GM18868 (cell line): Measurements from ENCODE around the gene RBM14.
"Not testable (repeated sequence)": the region's sequence is repeated elsewhere in the genome, so short reads cannot be mapped to it uniquely, and the experiment has no call there.

ENCODE experiments used
- ATAC-seq: cut with Tn5 transposase; IDR thresholded peaks from one replicate; pipeline ENCODE4 v1.9.1; 2021; ENCODE audit warnings: mild to moderate bottlenecking, moderate library complexity; ENCODE audit not compliant: unreplicated experiment

RBM14 gene

DNA sequence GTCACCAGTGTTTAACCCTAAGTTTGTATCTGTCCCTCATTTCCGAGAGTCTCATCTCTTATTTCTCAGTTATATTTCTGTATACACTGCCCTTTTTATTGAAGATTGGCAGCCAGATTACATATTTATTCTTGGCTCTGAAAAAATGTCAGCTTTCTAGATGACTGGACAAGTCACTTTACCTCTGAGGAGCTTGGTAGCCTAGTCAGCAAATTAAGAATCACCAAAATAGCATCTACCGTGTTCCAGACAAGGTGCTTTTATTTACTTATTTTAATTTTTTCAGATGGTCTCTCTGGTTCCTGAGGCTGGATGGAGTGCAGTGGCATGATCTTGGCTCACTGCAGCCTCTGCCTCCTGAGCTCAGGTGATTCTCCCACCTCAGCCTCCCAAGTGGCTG, 16.5 kb downstream of the RBM14 start:
- ATAC-seq = no peak

DNA sequence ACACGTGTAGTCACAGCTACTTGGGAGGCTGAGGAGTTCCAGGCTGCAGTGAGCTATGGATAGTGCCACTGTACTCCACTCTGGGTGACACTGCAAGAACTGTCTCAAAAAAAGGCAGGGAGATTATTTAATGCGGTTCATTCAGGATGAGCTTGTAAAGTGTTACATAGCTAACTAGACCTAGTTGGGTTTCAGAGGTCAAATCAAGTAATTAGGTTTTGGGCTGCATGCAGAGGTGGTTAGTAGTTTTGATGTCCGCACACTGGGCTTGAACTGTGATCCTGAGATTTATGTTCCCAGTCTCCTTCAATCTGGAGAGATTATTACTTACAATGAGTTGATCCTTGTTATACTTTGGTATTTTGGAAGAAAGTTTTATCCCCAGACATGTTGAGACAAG, 20.0 kb downstream of the RBM14 start:
- ATAC-seq = no peak

DNA sequence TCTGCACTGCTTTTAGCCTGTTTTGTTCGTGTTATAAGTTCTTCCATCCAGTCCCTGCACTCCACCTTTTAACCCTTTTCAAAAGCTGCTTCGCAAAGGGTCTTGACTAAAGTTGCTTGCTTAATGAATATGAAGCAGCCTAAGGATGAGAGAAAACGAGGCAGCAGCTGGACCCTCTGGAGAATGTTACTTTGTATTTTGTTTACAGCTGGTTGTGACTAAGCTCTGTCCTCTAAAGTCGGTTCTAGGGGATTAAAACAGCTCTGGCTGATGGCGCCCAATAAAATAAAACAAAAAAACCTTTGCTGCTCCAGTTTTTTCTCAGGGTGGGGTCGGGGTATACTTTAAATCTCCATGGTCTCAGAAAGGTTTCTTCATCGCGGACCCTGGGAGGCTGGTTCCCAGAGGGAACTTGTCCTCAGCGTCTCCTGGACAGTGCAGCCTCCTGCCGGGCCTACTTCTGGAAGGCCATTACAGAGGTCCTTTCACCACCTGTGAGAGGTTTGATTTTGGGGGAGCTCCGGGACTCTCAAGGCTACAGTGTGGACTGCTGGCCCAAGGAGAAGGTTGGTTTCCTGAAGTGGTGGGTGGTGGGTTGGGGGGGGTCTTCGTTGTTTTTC, 21.2 kb downstream of the RBM14 start:
- no peak for ATAC-seq

DNA sequence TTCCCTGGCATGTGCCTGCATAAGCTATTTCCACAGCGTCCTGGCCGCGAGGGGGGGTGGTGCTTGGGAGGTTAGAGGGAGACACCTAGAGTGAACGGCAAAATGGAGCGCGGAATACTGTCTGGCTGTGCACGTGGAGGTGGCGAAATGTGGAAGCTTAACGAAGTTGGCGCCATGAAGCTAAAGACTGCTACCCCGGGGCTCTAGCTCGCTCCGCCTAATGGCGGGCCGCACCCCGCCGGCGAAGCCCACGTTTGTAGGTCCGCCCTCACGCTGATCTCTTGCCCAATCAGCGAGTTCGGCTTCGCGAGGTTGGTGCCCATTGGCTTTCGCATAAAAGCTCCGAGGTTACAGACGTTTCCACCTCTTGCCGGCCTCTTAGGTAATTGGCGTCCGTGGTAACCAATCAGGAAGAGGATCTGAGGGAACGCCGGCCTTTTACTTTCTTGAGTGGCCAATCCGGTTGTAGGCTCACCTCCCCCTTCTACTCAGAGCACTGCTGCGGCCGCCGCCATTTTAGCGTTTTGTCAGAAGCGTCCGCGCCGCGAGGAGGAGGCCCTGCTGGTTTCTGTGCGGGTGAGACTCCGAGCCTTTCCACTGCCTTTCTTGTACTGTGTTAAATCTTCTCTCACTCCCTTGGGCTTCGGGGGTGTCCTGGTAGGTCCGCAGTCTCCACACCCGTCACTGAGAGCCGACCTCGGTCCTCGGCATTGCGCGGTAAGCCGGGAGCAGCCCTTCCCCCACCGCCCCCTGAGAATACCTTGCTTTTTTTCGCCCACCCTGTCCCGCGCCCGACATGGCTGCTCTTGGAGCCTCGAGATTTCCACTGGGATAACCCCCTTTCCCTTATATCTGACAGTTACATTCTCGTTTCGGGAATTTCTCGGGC, 22.0 kb downstream of the RBM14 start, which contains the start of gene RBM4:
Gene RBM4 (plus strand): TSS at position 527 of the 889 bp plus-strand sequence. CDS start 1,009 bp downstream, outside the sequence.
- peak; percentile 94 for ATAC-seq

DNA sequence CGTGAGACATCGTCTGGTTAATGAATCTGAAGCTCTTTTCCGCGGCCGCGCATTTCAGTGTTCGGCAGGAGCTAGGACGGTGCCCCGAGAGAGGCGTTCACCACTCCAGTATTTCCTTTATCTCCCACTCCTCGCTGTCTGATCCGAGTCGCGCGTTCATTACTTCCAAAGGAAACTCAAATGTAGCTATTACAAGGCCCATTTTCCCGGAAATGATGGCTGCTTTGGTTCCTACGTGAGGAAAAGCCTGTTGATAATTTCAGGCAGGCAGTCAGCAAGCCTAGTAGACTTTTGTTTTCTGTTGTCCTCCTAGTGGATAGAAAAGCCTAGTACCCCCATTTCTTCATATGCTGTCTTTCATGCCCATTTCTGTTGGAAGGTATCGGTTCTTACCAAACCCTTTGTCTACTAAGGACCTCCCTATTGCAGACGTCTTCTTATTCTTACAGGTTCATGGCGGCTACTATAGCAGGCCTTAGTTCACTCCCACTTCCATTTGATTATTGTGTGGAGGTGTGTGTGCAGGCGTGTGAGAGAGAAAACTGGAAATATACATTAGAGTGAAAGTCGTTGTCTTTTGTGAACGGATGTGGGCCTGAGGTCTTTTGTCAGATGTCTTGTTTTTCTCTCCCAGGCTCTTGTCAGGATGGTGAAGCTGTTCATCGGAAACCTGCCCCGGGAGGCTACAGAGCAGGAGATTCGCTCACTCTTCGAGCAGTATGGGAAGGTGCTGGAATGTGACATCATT, 22.8 kb downstream of the RBM14 start:
- no peak for ATAC-seq

DNA sequence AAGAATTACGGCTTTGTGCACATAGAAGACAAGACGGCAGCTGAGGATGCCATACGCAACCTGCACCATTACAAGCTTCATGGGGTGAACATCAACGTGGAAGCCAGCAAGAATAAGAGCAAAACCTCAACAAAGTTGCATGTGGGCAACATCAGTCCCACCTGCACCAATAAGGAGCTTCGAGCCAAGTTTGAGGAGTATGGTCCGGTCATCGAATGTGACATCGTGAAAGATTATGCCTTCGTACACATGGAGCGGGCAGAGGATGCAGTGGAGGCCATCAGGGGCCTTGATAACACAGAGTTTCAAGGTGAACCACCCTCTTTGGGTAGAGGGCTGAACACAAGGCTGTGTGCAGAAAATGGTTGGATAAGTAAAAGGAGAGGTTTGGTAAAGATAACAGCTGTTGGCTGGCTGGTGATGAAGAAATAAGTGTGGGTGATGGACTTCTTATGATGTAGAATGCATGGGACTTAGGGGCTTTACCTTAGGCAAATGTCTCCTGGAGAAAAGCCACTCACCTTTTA, 23.4 kb downstream of the RBM14 start:
- not testable (repeated sequence) for ATAC-seq

- no peak for ATAC-seq
Measured at GRCh38 chr11:66641834-66642233, 25.4 kb downstream of the RBM14 start.

DNA sequence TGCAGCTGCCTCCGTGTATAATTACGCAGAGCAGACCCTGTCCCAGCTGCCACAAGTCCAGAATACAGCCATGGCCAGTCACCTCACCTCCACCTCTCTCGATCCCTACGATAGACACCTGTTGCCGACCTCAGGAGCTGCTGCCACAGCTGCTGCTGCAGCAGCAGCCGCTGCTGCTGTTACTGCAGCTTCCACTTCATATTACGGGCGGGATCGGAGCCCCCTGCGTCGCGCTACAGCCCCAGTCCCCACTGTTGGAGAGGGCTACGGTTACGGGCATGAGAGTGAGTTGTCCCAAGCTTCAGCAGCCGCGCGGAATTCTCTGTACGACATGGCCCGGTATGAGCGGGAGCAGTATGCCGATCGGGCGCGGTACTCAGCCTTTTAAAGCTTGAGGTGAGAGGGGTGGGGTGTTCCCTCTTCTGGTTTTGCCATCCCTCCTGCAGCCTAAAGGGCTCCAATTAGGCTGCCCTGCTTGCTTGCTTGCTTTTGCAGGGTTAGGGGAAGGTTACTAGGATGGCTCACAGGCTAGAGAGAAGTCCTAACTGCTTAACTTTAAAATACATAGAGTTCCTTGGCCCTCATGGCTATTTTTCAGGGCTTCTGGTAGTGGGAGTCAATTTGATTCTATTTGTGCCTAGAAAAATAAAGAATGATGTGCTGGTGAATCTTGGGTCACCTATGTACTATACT, 27.5 kb downstream of the RBM14 start:
- ATAC-seq = no peak

- ATAC-seq = no peak
Measured at GRCh38 chr11:66646828-66647227, 30.4 kb downstream of the RBM14 start.

DNA sequence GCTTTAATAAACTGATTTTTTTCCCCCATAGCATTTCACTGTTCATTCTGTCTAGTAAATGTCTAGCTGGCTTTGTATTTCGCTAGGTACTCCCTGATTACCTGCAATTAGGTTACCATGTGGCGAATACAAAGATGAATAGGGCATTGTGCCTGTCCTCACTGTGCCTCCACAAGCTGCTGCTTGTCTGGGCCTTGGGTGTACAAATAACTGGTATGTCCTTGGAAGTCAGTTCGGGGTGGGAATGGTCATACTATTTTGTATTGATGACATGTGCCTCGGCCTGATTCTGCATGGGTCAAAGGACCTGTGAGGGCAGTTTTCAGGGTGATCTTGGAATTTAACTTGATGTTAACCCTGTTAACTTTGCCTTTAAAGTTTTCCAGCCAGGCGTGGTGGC, 33.5 kb downstream of the RBM14 start:
- no peak for ATAC-seq

- no peak for ATAC-seq
Measured at GRCh38 chr11:66651016-66651415, 34.6 kb downstream of the RBM14 start.

GRCh38 chr11:66652651-66653050, 36.2 kb downstream of the RBM14 start:
- ATAC-seq = no peak

- ATAC-seq = no peak
Measured at GRCh38 chr11:66653123-66653522, 36.7 kb downstream of the RBM14 start.

DNA sequence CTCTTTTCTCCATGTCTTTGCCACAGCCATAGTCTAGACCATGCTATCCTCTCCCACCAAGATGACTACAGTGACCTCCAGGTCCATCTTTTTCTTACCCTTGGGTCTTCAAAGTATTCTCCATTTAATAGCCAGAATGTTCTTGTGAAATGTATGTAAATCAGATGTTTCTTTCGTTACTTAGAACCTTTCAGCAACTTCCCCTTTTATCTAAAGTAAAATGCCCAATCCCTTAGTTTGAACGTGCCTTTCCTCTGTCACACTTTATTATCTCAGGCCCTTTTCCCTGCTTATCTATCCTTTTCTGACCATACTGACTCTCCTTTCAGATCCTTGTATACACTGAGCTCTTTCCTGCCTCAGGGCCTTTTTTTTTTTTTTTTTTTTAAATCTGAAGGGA, 43.3 kb downstream of the RBM14 start:
- no peak for ATAC-seq

DNA sequence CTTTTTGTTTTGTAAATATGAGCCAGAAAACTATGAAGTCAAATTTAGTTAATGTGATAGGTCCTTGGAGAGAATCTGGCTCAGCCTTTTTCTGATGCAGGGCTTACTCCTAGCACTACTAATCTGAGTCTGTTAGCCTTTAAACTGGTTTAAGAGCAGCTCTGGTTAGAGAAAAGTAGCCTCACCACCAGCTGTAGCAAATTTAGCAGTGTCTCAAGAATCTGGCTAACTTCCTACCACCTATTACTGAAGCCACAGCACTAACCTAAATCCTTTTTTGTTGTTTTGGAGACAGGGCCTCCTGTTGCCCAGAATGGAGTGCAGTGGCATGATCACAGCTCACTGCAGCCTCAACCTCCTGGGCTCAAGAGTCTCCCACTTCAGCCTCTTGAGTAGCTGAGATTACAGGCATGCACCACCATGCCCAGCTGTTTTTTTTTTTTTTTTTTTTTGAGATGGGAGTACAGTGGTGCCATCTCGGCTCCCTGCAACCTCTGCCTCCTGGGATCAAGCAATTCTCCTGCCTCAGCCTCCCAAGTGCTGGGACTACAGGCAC, 47.4 kb downstream of the RBM14 start:
- ATAC-seq = no peak

GRCh38 chr11:66665369-66665768, 48.9 kb downstream of the RBM14 start:
- ATAC-seq = no peak

- no peak for ATAC-seq
Measured at GRCh38 chr11:66670816-66671215, 54.4 kb downstream of the RBM14 start.

DNA sequence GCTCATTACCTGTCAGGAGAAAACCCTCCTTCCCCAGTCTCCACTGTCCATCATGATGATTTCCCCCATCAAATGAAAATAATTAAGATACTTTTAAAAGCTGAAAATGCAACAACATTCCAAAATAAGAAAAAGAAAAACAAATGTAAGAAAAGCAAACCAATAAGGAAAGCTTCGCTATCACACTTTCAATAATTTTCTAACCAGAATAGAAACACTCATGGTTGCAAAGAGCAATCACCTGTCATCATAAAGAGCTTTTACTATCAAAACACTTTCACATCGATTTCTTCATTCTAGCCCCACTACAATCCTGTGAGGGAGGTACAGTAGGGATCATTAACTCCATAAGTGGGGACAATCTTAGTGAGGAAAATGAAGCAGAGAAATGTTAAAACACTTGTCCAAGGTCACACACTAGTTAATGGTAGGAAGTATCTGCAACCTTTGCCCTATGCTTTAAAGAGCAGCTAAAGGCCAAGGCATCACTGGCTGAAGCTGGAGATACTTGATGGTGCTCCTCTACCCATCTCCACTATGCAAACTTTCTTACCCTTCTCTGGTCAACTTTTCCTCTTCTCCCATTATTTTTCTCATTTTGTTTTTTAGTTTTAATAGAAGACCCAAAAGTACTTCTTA, 58.7 kb downstream of the RBM14 start:
- no peak for ATAC-seq

DNA sequence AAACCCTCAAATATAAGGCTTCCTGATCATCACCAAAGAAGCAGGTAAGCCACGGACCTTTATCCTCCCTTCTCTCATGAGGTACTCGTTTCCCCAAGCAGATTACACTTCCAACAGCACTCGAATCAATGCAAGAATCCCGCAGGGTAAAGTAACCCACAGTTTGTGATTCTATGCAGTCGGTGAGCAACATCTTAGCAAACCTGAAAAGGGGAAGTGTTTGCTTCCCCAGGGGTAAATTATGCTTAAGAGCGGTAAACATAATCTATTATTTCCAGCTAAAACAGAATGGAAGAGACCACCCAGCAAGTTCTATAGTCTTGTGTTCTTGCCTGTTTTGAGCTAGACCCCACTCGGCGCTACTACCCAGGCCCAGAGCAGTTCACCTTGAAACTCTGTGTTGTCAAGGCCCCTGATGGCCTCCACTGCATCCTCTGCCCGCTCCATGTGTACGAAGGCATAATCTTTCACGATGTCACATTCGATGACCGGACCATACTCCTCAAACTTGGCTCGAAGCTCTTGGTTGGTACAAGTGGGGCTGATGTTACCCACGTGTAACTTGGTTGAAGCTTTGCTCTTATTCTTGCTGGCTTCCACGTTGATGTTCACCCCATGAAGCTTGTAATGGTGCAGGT, 60.0 kb downstream of the RBM14 start:
- no peak for ATAC-seq
